Renal cortex interstitium (tissue), 11 donors: ENCODE data around the gene TMEM120A. TPM values are rescaled to one million over a fixed set of nuclear protein-coding genes. Genes with fewer than 3 reads are reported as not detected.
A peak's percentile ranks its signal among the peaks of the same experiment; 100 is the strongest.

Source experiments
- DNase-seq, 11 donors: peaks; one replicate each; pipeline ENCODE4 v3.0.0-alpha.2; 2013; ENCODE audit warnings: low read depth in 9 of 11, low spot score in 4 of 11; ENCODE audit errors: extremely low read depth in 1 of 11
- polyA plus RNA-seq, 3 donors: library from polyadenylated mRNA; unstranded; fragments of 120-200 nt; gene quantifications; one replicate each; pipeline ENCODE4 v1.2.1, GENCODE V29; 2013; ENCODE audit not compliant: insufficient read length in 3 of 3

TMEM120A gene
- polyA plus RNA-seq, 3 donors, result 48.6 to 66.1 (median 57.1) TPM

- no peak for DNase-seq
Measured at GRCh38 chr7:76003351-76003750, 9.0 kb upstream of the TMEM120A start.

- DNase-seq, result no peak
Measured at GRCh38 chr7:76002822-76003221, 8.4 kb upstream of the TMEM120A start.

GRCh38 chr7:76002139-76002538, 7.7 kb upstream of the TMEM120A start:
- DNase-seq, result no peak

- DNase-seq, result no peak
Measured at GRCh38 chr7:76000566-76000965, 6.2 kb upstream of the TMEM120A start.

- DNase-seq, result no peak
Measured at GRCh38 chr7:75998038-75998437, 3.6 kb upstream of the TMEM120A start.

GRCh38 chr7:75996476-75996875, 2.1 kb upstream of the TMEM120A start:
- DNase-seq, result no peak

GRCh38 chr7:75995996-75996395, 1.6 kb upstream of the TMEM120A start:
- DNase-seq, result no peak

GRCh38 chr7:75995052-75995471, 667 bp upstream of the TMEM120A start:
- no peak for DNase-seq

- peak in 2 of 11 donors; percentile 31 to 52 for DNase-seq
Measured at GRCh38 chr7:75993689-75994387, 557 bp downstream of the TMEM120A start.

GRCh38 chr7:75992083-75992755, 2.2 kb downstream of the TMEM120A start:
- no peak for DNase-seq

- DNase-seq, result no peak
Measured at GRCh38 chr7:75991531-75992082, 2.8 kb downstream of the TMEM120A start.

GRCh38 chr7:75989500-75990388, 4.7 kb downstream of the TMEM120A start:
- DNase-seq, result no peak

- DNase-seq, result no peak
Measured at GRCh38 chr7:75988568-75989499, 5.6 kb downstream of the TMEM120A start.

GRCh38 chr7:75987805-75988567, 6.4 kb downstream of the TMEM120A start:
- no peak for DNase-seq

GRCh38 chr7:75987026-75987804, 7.2 kb downstream of the TMEM120A start:
- no peak for DNase-seq

- DNase-seq, result no peak
Measured at GRCh38 chr7:75986147-75986781, 8.1 kb downstream of the TMEM120A start.
